NB4 (cell line): Measurements from ENCODE around the gene LYPD6B.

ENCODE experiments used
- DNase-seq: peaks from one replicate; pipeline ENCODE4 v3.0.0; 2010; ENCODE audit warnings: low read depth
- H3K4me3 ChIP-seq: one replicate; pipeline ENCODE4 v1.5.1; 2011; ENCODE audit warnings: mild to moderate bottlenecking, low read depth, low read length, moderate library complexity
- MYC ChIP-seq: IDR thresholded peaks from 2 replicates; pipeline ENCODE4 v1.6.1; 2011; ENCODE audit warnings: low read depth, low read length
- POLR2A ChIP-seq: IDR thresholded peaks from 2 replicates; pipeline ENCODE4 v1.6.1; 2011; ENCODE audit warnings: mild to moderate bottlenecking; ENCODE audit not compliant: insufficient read length; ENCODE audit errors: extremely low read depth
- TF ChIP-seq, protein P1 (sequence below): IDR thresholded peaks from one replicate; pipeline ENCODE4 v1.5.1; 2012; ENCODE audit warnings: low read depth, low read length
- TF ChIP-seq, protein P2 (sequence below): IDR thresholded peaks from 2 replicates; pipeline ENCODE4 v1.6.1; 2011; ENCODE audit warnings: low read depth, low read length

Gene LYPD6B

DNA sequence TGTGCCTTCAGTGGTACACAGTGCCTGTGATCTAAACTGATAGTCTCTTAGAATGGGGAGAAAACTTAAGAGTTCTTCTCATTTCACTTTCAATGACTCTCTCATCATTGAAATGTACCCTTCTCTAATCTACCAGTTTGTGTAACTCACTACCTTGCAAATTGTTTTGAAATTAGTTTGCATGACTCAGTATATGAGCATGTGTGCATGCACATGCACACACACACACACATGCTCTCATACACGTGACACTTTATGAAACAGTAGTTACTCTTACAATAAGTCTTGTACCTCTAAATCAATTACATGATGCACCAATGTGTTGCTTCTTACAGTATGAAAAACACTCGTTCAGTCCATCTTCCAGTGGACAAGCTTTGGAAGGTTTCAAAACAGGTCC, 10.6 kb downstream of the LYPD6B start:
- no peak overlapping the region for H3K4me3 ChIP-seq
- TF ChIP-seq MYC (no peak), POLR2A (no peak)
- TF ChIP-seq, protein P1, sequence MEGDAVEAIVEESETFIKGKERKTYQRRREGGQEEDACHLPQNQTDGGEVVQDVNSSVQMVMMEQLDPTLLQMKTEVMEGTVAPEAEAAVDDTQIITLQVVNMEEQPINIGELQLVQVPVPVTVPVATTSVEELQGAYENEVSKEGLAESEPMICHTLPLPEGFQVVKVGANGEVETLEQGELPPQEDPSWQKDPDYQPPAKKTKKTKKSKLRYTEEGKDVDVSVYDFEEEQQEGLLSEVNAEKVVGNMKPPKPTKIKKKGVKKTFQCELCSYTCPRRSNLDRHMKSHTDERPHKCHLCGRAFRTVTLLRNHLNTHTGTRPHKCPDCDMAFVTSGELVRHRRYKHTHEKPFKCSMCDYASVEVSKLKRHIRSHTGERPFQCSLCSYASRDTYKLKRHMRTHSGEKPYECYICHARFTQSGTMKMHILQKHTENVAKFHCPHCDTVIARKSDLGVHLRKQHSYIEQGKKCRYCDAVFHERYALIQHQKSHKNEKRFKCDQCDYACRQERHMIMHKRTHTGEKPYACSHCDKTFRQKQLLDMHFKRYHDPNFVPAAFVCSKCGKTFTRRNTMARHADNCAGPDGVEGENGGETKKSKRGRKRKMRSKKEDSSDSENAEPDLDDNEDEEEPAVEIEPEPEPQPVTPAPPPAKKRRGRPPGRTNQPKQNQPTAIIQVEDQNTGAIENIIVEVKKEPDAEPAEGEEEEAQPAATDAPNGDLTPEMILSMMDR: no peak
- TF ChIP-seq, protein P2, sequence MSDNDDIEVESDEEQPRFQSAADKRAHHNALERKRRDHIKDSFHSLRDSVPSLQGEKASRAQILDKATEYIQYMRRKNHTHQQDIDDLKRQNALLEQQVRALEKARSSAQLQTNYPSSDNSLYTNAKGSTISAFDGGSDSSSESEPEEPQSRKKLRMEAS: no peak
- no peak for DNase-seq

DNA sequence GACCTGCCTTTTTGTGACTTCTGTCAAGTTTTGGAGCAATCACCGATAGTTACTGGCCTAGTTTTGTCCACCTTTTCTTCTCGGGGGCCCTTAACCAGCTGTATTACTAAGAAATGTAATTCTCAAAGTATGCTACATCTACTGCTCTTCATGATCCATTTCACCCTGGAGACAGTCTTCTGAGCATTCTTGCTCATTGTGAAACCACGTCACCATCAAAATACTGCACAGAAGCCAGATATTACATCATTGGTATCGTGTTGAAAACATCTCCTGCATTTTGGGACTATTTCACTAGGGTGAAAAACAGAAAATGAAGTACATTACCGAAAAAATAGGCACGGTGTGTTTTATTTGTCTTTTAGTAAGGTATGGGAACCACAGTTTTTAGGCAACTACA, 11.7 kb downstream of the LYPD6B start:
- H3K4me3 ChIP-seq: no peak overlapping the region
- DNase-seq: peak; percentile 50
- TF ChIP-seq, protein P2: no peak
- TF ChIP-seq POLR2A: no peak
- TF ChIP-seq MYC: no peak

DNA sequence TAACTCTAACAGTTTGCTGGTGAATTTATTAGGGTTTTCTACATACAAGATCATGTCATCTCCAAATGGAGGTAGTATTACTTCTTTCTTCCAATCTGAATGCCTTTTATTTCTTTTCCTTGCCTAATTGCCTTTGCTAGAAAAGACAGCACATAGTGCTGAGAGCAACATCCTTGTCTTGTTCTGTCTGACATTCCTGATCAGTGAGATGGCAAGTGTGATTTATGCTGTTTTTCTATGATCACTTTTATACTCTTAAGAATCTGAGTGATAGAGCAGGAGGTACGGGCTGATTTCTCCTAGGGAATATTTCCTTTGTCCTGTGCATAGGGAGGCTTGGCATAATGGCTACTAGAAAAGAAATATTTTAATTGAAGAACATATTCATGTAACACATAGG, 17.3 kb downstream of the LYPD6B start:
- DNase-seq: no peak
- no peak overlapping the region for H3K4me3 ChIP-seq
- TF ChIP-seq MYC (no peak), POLR2A (no peak)
- TF ChIP-seq, protein P1: no peak
- TF ChIP-seq, protein P2: no peak

DNA sequence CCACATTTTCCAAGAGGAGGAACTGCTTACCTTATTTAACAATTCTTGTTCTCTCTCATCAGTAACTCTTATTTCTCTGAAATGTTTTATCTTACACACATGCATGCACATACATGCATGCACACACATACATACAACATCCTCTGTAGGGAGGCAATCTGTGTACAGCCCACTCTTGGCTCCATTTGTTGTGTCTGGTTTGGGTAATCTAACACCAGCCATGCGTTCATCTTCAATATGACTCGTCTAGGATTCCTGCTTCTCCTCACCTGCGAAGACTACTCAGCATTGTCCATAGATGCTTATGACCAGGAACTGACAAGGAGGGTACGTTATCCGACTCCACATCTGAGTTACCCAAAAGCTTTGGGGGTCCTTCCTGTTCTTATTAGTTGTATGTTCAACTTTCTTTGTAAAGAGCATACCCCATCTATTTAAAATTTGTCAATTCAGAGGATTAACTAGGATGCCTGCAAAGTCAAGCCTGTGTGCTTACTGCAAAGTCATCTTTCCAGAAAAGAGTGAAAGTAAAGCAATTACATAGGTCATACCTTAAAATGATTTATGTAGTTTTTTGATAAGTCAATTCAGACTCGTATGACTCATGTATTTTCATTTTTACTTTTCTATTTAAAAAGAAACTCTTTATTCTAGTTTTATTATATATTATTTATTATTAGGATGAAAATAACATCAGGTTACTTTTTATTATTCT, 18.2 kb downstream of the LYPD6B start:
- TF ChIP-seq, protein P1: no peak
- TF ChIP-seq MYC (no peak), POLR2A (no peak)
- TF ChIP-seq, protein P2: no peak
- no peak for DNase-seq
- no peak overlapping the region for H3K4me3 ChIP-seq

DNA sequence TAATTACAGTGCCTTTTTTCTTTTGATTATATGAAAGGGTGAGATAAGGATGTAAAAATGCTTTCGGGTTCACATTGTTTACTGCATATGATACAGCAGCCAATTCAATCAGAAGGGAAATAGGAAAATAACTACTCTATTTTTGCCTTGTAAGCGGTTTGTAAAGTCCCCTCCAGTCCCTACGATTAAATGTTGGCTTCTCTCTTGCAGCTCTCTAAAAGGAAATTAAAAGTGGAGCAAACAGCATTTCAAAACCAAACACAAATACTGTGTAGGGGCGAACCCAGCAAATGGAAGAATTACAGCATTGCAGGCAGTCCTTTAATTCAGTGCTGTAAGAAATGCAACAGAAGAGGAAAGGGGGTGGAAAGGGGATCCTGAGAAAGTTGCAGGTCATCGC, 18.9 kb downstream of the LYPD6B start:
- no peak for DNase-seq

DNA sequence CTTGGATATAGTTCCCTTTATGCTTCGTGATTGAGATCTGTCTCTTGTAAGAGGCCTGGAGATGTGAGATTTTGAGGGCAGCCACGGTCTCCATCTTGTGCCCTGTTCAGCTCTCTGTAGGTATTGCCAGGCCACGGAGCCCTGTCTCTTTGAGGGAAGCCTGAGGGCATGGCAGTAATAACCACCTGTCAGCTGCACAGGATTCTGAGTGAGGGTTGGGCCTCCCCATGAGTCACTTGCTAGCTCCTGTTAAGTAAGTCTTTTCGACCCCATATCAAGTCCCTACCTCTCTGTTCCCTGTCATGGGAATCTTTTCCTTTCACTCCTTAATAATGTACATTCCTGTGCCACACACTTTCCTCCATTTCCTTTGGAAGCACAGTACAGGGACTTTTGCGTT, 20.4 kb downstream of the LYPD6B start:
- no peak overlapping the region for H3K4me3 ChIP-seq
- no peak for DNase-seq
- TF ChIP-seq MYC: no peak
- TF ChIP-seq, protein P1: no peak
- TF ChIP-seq, protein P2: no peak
- no peak for TF ChIP-seq POLR2A

More for the DNA sequence above, 18.9 kb downstream of the LYPD6B start:
- TF ChIP-seq POLR2A (no peak), MYC (no peak)
- TF ChIP-seq, protein P2: no peak
- TF ChIP-seq, protein P1: no peak
- no peak overlapping the region for H3K4me3 ChIP-seq
